RWPE1 (cell line): ENCODE measurements around the gene PROCA1.
"Not testable (repeated sequence)": the region's sequence is repeated elsewhere in the genome, so short reads cannot be mapped to it uniquely, and the experiment has no call there.

Experiments
- CTCF ChIA-PET: fragments of 350-600 bp; sonication (Branson Sonifier 250); formaldehyde crosslinking; extraction: SDS; loops from one replicate; lab custom pipeline; 2021; lab: Yijun Ruan, JAX
- POLR2A ChIA-PET: fragments of 400-600 bp; formaldehyde crosslinking; extraction: SDS; loops from one replicate; lab custom pipeline; 2020; ENCODE audit warnings: antibody characterized with exemption; ENCODE audit not compliant: low non-redundant PET; lab: Yijun Ruan, JAX
- DNase-seq: peaks from one replicate; pipeline ENCODE4 v3.0.0; 2012; ENCODE audit warnings: low spot score
- H3K27ac ChIP-seq: fragments of 450-650 bp; 2 replicates; pipeline ENCODE4 v1.5.1; 2017
- CTCF ChIP-seq: fragments of 450-650 bp; conservative IDR thresholded peaks from 2 replicates; pipeline ENCODE4 v1.5.1; 2017; ENCODE audit warnings: low read depth, mild to moderate bottlenecking

The PROCA1 gene

GRCh38 chr17:28725660-28726225 is 14.1 kb upstream of the PROCA1 start:
- no peak for TF ChIP-seq CTCF
- ChIA-PET CTCF (interaction anchor here (0.6 to 5.6 kb wide), 8 partner anchors 22 to 1407 kb away, joined by 3 to 249 read pairs (median 6); partner anchors contain the start of genes PHF12 and TRAF4), POLR2A (interaction anchor here (0.5 to 5.5 kb wide), 4 partner anchors 11 to 31 kb away, joined by 3 to 95 read pairs (median 14); partner anchors contain the start of gene TRAF4)
- peak overlapping the region; percentile 99 for H3K27ac ChIP-seq
- peak; percentile 48 for DNase-seq

GRCh38 chr17:28725166-28725659 is 13.5 kb upstream of the PROCA1 start:
- ChIA-PET POLR2A (interaction anchor here (0.8 to 5.5 kb wide), 2 partner anchors 10 to 19 kb away, joined by 3 to 95 read pairs; partner anchors contain the start of gene TRAF4), CTCF (interaction anchor here (0.6 to 5.6 kb wide), 3 partner anchors 23 to 1408 kb away, joined by 3 to 249 read pairs (median 3); partner anchors contain the start of gene TRAF4)
- no peak for DNase-seq
- no peak for TF ChIP-seq CTCF
- H3K27ac ChIP-seq: peak overlapping the region; percentile 99

- POLR2A ChIA-PET: interaction anchor here (5.5 kb wide), 1 partner anchor 20 kb away, joined by 95 read pairs; the partner anchor contains the start of gene TRAF4
- CTCF ChIA-PET: interaction anchor here (1.0 to 5.6 kb wide), 2 partner anchors 23 to 78 kb away, joined by 3 to 249 read pairs; partner anchors contain the start of gene TRAF4
- H3K27ac ChIP-seq: peak overlapping the region; percentile 99
- no peak for TF ChIP-seq CTCF
- no peak for DNase-seq
Observed at GRCh38 chr17:28724500-28725165, 12.9 kb upstream of the PROCA1 start.

GRCh38 chr17:28723836-28724499 is 12.3 kb upstream of the PROCA1 start:
- peak overlapping the region; percentile 99 for H3K27ac ChIP-seq
- POLR2A ChIA-PET: interaction anchor here (5.5 kb wide), 1 partner anchor 20 kb away, joined by 95 read pairs; the partner anchor contains the start of gene TRAF4
- not testable (repeated sequence) for DNase-seq
- CTCF ChIA-PET: interaction anchor here (5.6 kb wide), 1 partner anchor 24 kb away, joined by 249 read pairs; the partner anchor contains the start of gene TRAF4

GRCh38 chr17:28723159-28723835 is 11.6 kb upstream of the PROCA1 start:
- peak overlapping the region; percentile 99 for H3K27ac ChIP-seq
- CTCF ChIA-PET: no interaction called here

More at GRCh38 chr17:28723159-28723835, 11.6 kb upstream of the PROCA1 start:
- no peak for TF ChIP-seq CTCF
- no peak for DNase-seq
- POLR2A ChIA-PET: interaction anchor here (0.7 kb wide), 1 partner anchor 226 kb away, joined by 10 read pairs; no protein-coding TSS in a partner anchor
